ENCODE measurements around the gene GPBP1L1.
A peak's percentile ranks its signal among the peaks of the same experiment; 100 is the strongest.

- TF ChIP-seq ZNF274 (IDR thresholded peaks at IDR 0.05; ENCODE audit: low read depth, low read length) (no peak), SUZ12 (IDR thresholded peaks at IDR 0.05; ENCODE audit: extremely low read depth, insufficient read depth, insufficient read length) (no peak), YY1 (IDR thresholded peaks at IDR 0.05; ENCODE audit: insufficient read depth, insufficient read length) (peak; percentile 76)
These were observed 101.8 kb downstream of the GPBP1L1 start for GRCh38 chr1:45584351-45585109.
